Liver (tissue), 9 donors: ENCODE data around the gene KMT5B. TPM values are rescaled to one million over a fixed set of nuclear protein-coding genes. Genes with fewer than 3 reads are reported as not detected.

ENCODE experiments used
- DNase-seq: peaks from one replicate; pipeline ENCODE4 v3.0.0-alpha.2; 2017; ENCODE audit warnings: low spot score
- H3K27ac ChIP-seq, 2 donors: one replicate each; pipeline ENCODE4 v1.7.0; 2013; ENCODE audit warnings: inconsistent platforms in 2 of 2, low read length in 2 of 2, control low read depth in 1 of 2, low read depth in 1 of 2, mild to moderate bottlenecking in 1 of 2
- H3K27me3 ChIP-seq, 4 donors: one replicate each; pipeline versions ENCODE4 v1.6.1 to v1.7.0; 2013; ENCODE audit warnings: low read length in 3 of 4, inconsistent platforms in 1 of 4, mild to moderate bottlenecking in 1 of 4, moderate library complexity in 1 of 4; ENCODE audit not compliant: control insufficient read depth in 4 of 4, insufficient read depth in 4 of 4
- H3K36me3 ChIP-seq, 4 donors: one replicate each; pipeline versions ENCODE4 v1.6.1 to v1.7.0; 2013; ENCODE audit warnings: low read length in 3 of 4, mild to moderate bottlenecking in 3 of 4, low read depth in 1 of 4, moderate library complexity in 1 of 4; ENCODE audit not compliant: control insufficient read depth in 4 of 4, insufficient read depth in 3 of 4
- H3K4me1 ChIP-seq, 4 donors: one replicate each; pipeline versions ENCODE4 v1.6.1 to v1.7.0; 2013; ENCODE audit warnings: low read length in 3 of 4, mild to moderate bottlenecking in 3 of 4, moderate library complexity in 1 of 4; ENCODE audit not compliant: control insufficient read depth in 4 of 4, insufficient read depth in 4 of 4
- H3K4me3 ChIP-seq, 3 donors: one replicate each; pipeline versions ENCODE4 v1.6.1 to v1.7.0; 2013; ENCODE audit warnings: low read length in 3 of 3, control low read depth in 1 of 3, low read depth in 1 of 3, mild to moderate bottlenecking in 1 of 3
- H3K9ac ChIP-seq, 2 donors: one replicate each; pipeline ENCODE4 v1.7.0; 2013; ENCODE audit warnings: low read length in 2 of 2, mild to moderate bottlenecking in 2 of 2, moderate library complexity in 2 of 2, control low read depth in 1 of 2, low read depth in 1 of 2
- H3K9me3 ChIP-seq, 4 donors: one replicate each; pipeline versions ENCODE4 v1.6.1 to v1.7.0; 2013; ENCODE audit warnings: low read length in 3 of 4; ENCODE audit not compliant: control insufficient read depth in 4 of 4
- ATF3 ChIP-seq: IDR thresholded peaks from 2 replicates; pipeline ENCODE4 v1.6.1; 2016; ENCODE audit warnings: antibody characterized with exemption
- CTCF ChIP-seq: fragments of 150-350 bp; IDR thresholded peaks from 2 replicates; pipeline ENCODE4 v1.5.1; 2017; ENCODE audit warnings: improper control_type of control experiment, low read depth, low read length; ENCODE audit not compliant: missing input control
- EGR1 ChIP-seq, 2 donors: IDR thresholded peaks; 2 replicates each; pipeline ENCODE4 v1.6.1; 2016 to 2018; ENCODE audit warnings: antibody characterized with exemption in 2 of 2, low read depth in 2 of 2
- FOXA1 ChIP-seq: IDR thresholded peaks from 2 replicates; pipeline ENCODE4 v1.6.1; 2016; ENCODE audit warnings: antibody characterized with exemption
- FOXA2 ChIP-seq: IDR thresholded peaks from 2 replicates; pipeline ENCODE4 v1.6.1; 2016; ENCODE audit warnings: antibody characterized with exemption
- GABPA ChIP-seq, 2 donors: IDR thresholded peaks in 1 of 2; conservative IDR thresholded peaks in 1 of 2; 2 replicates each; pipeline ENCODE4 v1.6.1; 2016; ENCODE audit warnings: antibody characterized with exemption in 2 of 2, mild to moderate bottlenecking in 1 of 2, moderate library complexity in 1 of 2
- HNF4A ChIP-seq, 2 donors: conservative IDR thresholded peaks; 2 replicates each; pipeline ENCODE4 v1.6.1; 2016; ENCODE audit warnings: antibody characterized with exemption in 2 of 2, mild to moderate bottlenecking in 2 of 2
- HNF4G ChIP-seq: IDR thresholded peaks from 2 replicates; pipeline ENCODE4 v1.6.1; 2016; ENCODE audit warnings: antibody characterized with exemption
- JUND ChIP-seq, 2 donors: IDR thresholded peaks; 2 replicates each; pipeline ENCODE4 v1.6.1; 2016; ENCODE audit warnings: antibody characterized with exemption in 2 of 2
- NR2F2 ChIP-seq: IDR thresholded peaks from 2 replicates; pipeline ENCODE4 v1.6.1; 2016; ENCODE audit warnings: antibody characterized with exemption
- RAD21 ChIP-seq, 2 donors: IDR thresholded peaks; 2 replicates each; pipeline ENCODE4 v1.6.1; 2016; ENCODE audit warnings: antibody characterized with exemption in 2 of 2, mild to moderate bottlenecking in 2 of 2
- REST ChIP-seq: IDR thresholded peaks from 2 replicates; pipeline ENCODE4 v1.6.1; 2016; ENCODE audit warnings: antibody characterized with exemption, mild to moderate bottlenecking
- RXRA ChIP-seq, 2 donors: IDR thresholded peaks; 2 replicates each; pipeline ENCODE4 v1.6.1; 2017 to 2018; ENCODE audit warnings: antibody characterized with exemption in 2 of 2, mild to moderate bottlenecking in 1 of 2
- SP1 ChIP-seq: IDR thresholded peaks from 2 replicates; pipeline ENCODE4 v1.6.1; 2018; ENCODE audit warnings: antibody characterized with exemption, mild to moderate bottlenecking
- YY1 ChIP-seq: IDR thresholded peaks from 2 replicates; pipeline ENCODE4 v1.6.1; 2016; ENCODE audit warnings: antibody characterized with exemption, mild to moderate bottlenecking
- ZBTB33 ChIP-seq: IDR thresholded peaks from 2 replicates; pipeline ENCODE4 v1.6.1; 2016; ENCODE audit warnings: antibody characterized with exemption
- WGBS: extraction: QIAGEN DNeasy Blood & Tissue Kit; methylation state at CpG from one replicate; pipeline ENCODE4 v1.1.7; 2013; 5-methylcytosine and 5-hydroxymethylcytosine counted together
- polyA plus RNA-seq, 2 donors: library from polyadenylated mRNA; stranded (reverse) in 1 of 2; unstranded in 1 of 2; fragments of 200-250 nt in 1 of 2; fragments of >200 nt in 1 of 2; fragmentation: Nextera tagmentation in 1 of 2; extraction: Ambion mirVana in 1 of 2; gene quantifications; one replicate each; pipeline versions ENCODE4 v1.2.1 to v1.2.3, GENCODE V29; 2013 to 2015
- total RNA-seq, 2 donors: library from RNA; depleted of rRNA; stranded (reverse); fragments of >200 nt; gene quantifications; one replicate each; pipeline ENCODE4 v1.2.3, GENCODE V29; 2014
- donor health status: healthy.
- donor health status: healthy.
- donor health status: healthy.
- donor health status: healthy.
- donor health status: healthy.

Gene KMT5B
- total and polyA plus RNA-seq, 4 donors = 8.7 to 33.8 (median 14.8) TPM

- no peak for TF ChIP-seq ATF3
- TF ChIP-seq NR2F2 = no peak
- no peak for TF ChIP-seq HNF4A (conservative IDR thresholded peaks at IDR 0.05)
- no peak for TF ChIP-seq YY1
Measured at GRCh38 chr11:68229601-68230000, 16.5 kb upstream of the KMT5B start (continued).

GRCh38 chr11:68226421-68226820 lies 13.3 kb upstream of the KMT5B start:
- Histone ChIP-seq H3K4me1 (no peaks in the 10 kb centered on the region), H3K9me3 (peaks cover 0 to 4% (median 2%) of the 10 kb centered on the region in 4 donors)
- no peak for TF ChIP-seq GABPA (IDR thresholded peaks at IDR 0.05 in 1 of 2, conservative IDR thresholded peaks at IDR 0.05 in 1 of 2)
- no peak for TF ChIP-seq EGR1 (IDR thresholded peaks at IDR 0.05; ENCODE audit: low read depth in 2 of 2)
- TF ChIP-seq RAD21 (IDR thresholded peaks at IDR 0.05) = no peak
- no peak for TF ChIP-seq ATF3
- TF ChIP-seq FOXA2 = no peak
- no peak for TF ChIP-seq CTCF
- TF ChIP-seq RXRA (IDR thresholded peaks at IDR 0.05) = no peak
- TF ChIP-seq FOXA1 = no peak
- TF ChIP-seq HNF4G = no peak
- TF ChIP-seq JUND (IDR thresholded peaks at IDR 0.05) = no peak
- no peak for TF ChIP-seq HNF4A (conservative IDR thresholded peaks at IDR 0.05)
- no peak for TF ChIP-seq YY1
- no peak for TF ChIP-seq ZBTB33
- TF ChIP-seq REST = no peak
- TF ChIP-seq SP1 = no peak
- TF ChIP-seq NR2F2 = no peak

More at GRCh38 chr11:68226421-68226820, 13.3 kb upstream of the KMT5B start:
- H3K4me3 ChIP-seq = no peak overlapping the region
- 92% methylated on average over 9 of the region's 9 CpGs for WGBS
- no peak overlapping the region for H3K27ac ChIP-seq
- no peak overlapping the region for H3K9ac ChIP-seq
- H3K27me3 ChIP-seq = no peaks in the 10 kb centered on the region
- no peak for DNase-seq
- no peaks in the 10 kb centered on the region for H3K36me3 ChIP-seq
